ENCODE measurements around the gene CSRP1.

The CSRP1 gene

GRCh38 chr1:201456499-201457309, 50.2 kb downstream of the CSRP1 start:
- no peak for DNase-seq (ENCODE audit: low read depth, low spot score)

GRCh38 chr1:201455098-201455497, 51.8 kb downstream of the CSRP1 start:
- no peak for DNase-seq (ENCODE audit: low read depth, low spot score)

GRCh38 chr1:201454608-201455007, 52.3 kb downstream of the CSRP1 start:
- no peak for DNase-seq (ENCODE audit: low read depth, low spot score)

- no peak for DNase-seq (ENCODE audit: low read depth, low spot score)
Observed at GRCh38 chr1:201452866-201453265, 54.1 kb downstream of the CSRP1 start.

- no peak for DNase-seq (ENCODE audit: low read depth, low spot score)
Observed at GRCh38 chr1:201450721-201451291, 56.1 kb downstream of the CSRP1 start.

- no peak for DNase-seq (ENCODE audit: low read depth, low spot score)
Observed at GRCh38 chr1:201448990-201449389, 57.9 kb downstream of the CSRP1 start.

- no peak for DNase-seq (ENCODE audit: low read depth, low spot score)
Observed at GRCh38 chr1:201447903-201448871, 58.7 kb downstream of the CSRP1 start.

- DNase-seq (ENCODE audit: low read depth, low spot score): no peak
Observed at GRCh38 chr1:201445310-201445709, 61.6 kb downstream of the CSRP1 start.

GRCh38 chr1:201444792-201445191, 62.1 kb downstream of the CSRP1 start:
- no peak for DNase-seq (ENCODE audit: low read depth, low spot score)

GRCh38 chr1:201443747-201444146, 63.2 kb downstream of the CSRP1 start:
- DNase-seq (ENCODE audit: low read depth, low spot score): no peak

- DNase-seq (ENCODE audit: low read depth, low spot score): no peak
Observed at GRCh38 chr1:201436969-201437368, 70.0 kb downstream of the CSRP1 start.

GRCh38 chr1:201436393-201436792, 70.5 kb downstream of the CSRP1 start:
- DNase-seq (ENCODE audit: low read depth, low spot score): no peak

GRCh38 chr1:201434266-201434665, 72.7 kb downstream of the CSRP1 start:
- DNase-seq (ENCODE audit: low read depth, low spot score): no peak

- DNase-seq (ENCODE audit: low read depth, low spot score): no peak
Observed at GRCh38 chr1:201433609-201434008, 73.3 kb downstream of the CSRP1 start.
